A673 (cell line): Measurements from ENCODE around the gene AGRP.

Experiments used
- EZH2 ChIP-seq: fragments of 200-600 bp; sonication (generic); IDR thresholded peaks from 2 replicates; pipeline ENCODE4 v1.6.1; 2017; ENCODE audit warnings: borderline replicate concordance, low read depth, mild to moderate bottlenecking, mixed read lengths, antibody characterized with exemption, low read length; ENCODE audit not compliant: poor library complexity, severe bottlenecking
- TF ChIP-seq, protein P1 (sequence below): fragments of 300-800, 200-600 bp; sonication (generic); conservative IDR thresholded peaks from 2 replicates; pipeline ENCODE4 v1.5.1; 2017; ENCODE audit warnings: low read depth, mild to moderate bottlenecking, antibody characterized with exemption, low read length, moderate library complexity, mixed read lengths

- TF ChIP-seq, protein P1, sequence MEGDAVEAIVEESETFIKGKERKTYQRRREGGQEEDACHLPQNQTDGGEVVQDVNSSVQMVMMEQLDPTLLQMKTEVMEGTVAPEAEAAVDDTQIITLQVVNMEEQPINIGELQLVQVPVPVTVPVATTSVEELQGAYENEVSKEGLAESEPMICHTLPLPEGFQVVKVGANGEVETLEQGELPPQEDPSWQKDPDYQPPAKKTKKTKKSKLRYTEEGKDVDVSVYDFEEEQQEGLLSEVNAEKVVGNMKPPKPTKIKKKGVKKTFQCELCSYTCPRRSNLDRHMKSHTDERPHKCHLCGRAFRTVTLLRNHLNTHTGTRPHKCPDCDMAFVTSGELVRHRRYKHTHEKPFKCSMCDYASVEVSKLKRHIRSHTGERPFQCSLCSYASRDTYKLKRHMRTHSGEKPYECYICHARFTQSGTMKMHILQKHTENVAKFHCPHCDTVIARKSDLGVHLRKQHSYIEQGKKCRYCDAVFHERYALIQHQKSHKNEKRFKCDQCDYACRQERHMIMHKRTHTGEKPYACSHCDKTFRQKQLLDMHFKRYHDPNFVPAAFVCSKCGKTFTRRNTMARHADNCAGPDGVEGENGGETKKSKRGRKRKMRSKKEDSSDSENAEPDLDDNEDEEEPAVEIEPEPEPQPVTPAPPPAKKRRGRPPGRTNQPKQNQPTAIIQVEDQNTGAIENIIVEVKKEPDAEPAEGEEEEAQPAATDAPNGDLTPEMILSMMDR = no peak
- no peak for TF ChIP-seq EZH2
These were observed 32.2 kb downstream of the AGRP start for GRCh38 chr16:67451061-67451703.
